ENCODE measurements around the gene DPM2. TPM values are rescaled to one million over a fixed set of nuclear protein-coding genes. Genes with fewer than 3 reads are reported as not detected.
A peak's percentile ranks its signal among the peaks of the same experiment; 100 is the strongest.

The DPM2 gene
- total RNA-seq, 2 donors from 2014 or later: 23.3 to 39.9 TPM

DNA sequence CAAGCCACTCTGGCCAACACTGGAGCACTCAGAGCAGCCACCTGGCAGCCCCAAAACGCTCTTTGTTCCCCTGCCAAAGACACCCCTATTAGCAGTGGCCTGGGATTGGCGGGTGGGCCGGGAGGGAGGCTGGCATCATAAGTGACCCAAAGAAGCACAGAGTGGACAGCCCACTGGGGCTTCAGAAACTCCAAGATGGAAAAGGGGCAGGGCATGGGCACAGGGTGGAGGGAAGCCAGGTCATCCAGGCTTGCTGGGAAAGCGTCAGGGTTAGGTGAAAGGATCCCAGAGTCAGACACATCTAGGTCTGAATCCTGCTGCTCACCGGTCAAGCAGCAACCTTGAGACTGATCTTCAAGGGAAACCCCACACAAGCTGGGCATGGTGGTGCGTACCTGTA lies 28.3 kb upstream of the DPM2 start:
- peak; percentile 2 for ATAC-seq
- DNase-seq: no peak
- Histone ChIP-seq H3K27me3 (no peaks in the 10 kb centered on the region), H3K4me3 (no peak overlapping the region), H3K9me3 (no peaks in the 10 kb centered on the region), H3K36me3 (replicated peaks in 1 of 2; ENCODE audit: insufficient read depth in 1 of 2, low read depth in 2 of 2) (no peaks in the 10 kb centered on the region), H3K4me1 (peaks cover 90% of the 10 kb centered on the region), H3K27ac (peak overlapping the region; percentile 80 to 93 (median 89))
- TF ChIP-seq, protein P1, sequence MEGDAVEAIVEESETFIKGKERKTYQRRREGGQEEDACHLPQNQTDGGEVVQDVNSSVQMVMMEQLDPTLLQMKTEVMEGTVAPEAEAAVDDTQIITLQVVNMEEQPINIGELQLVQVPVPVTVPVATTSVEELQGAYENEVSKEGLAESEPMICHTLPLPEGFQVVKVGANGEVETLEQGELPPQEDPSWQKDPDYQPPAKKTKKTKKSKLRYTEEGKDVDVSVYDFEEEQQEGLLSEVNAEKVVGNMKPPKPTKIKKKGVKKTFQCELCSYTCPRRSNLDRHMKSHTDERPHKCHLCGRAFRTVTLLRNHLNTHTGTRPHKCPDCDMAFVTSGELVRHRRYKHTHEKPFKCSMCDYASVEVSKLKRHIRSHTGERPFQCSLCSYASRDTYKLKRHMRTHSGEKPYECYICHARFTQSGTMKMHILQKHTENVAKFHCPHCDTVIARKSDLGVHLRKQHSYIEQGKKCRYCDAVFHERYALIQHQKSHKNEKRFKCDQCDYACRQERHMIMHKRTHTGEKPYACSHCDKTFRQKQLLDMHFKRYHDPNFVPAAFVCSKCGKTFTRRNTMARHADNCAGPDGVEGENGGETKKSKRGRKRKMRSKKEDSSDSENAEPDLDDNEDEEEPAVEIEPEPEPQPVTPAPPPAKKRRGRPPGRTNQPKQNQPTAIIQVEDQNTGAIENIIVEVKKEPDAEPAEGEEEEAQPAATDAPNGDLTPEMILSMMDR (IDR thresholded peaks at IDR 0.05): no peak
- TF ChIP-seq POLR2A (IDR thresholded peaks at IDR 0.05): no peak
- WGBS, 2 donors: 44 to 65% methylated on average over 5 to 6 of the region's 6 CpGs
- intact Hi-C loops (cut with DNase I): no loop called here

DNA sequence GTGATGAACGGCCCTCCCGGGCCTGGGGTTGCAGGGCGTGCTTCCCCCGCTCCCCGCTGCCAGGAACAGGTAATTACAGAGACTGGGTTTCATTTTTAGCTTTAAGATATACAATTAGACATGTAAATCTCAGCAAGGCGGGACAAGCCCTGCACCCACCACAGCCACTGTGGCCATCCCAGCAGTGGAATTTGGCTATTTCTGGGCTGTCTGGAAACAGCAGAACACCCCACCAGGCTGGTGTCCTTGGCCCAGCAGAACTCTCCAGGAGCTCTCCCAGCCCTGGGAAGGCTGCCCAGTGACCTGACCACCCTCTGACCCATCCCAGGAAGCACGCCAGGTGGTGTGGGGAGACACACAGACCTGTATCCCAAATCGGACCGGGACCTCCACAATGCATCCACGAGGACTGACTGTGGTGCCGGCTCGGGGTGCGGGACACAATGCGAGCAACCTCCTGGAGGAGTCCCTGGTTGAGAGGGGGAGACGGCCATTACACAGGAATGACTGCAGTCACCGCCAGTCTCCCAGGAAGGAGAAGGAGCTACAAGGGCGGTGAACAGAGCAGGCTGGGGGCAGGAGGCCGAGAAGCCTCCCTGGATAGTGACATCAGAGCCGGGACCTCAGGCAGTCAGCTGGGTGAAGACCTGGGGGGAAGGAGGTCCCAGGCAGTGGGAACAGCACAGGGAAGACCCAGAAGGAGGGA lies 25.9 kb upstream of the DPM2 start:
- Histone ChIP-seq H3K4me1 (peaks cover 76% of the 10 kb centered on the region), H3K27me3 (no peaks in the 10 kb centered on the region), H3K27ac (peak overlapping the region; percentile 39 to 93 (median 80)), H3K9me3 (no peaks in the 10 kb centered on the region), H3K36me3 (replicated peaks in 1 of 2; ENCODE audit: insufficient read depth in 1 of 2, low read depth in 2 of 2) (no peaks in the 10 kb centered on the region), H3K4me3 (no peak overlapping the region)
- DNase-seq (no peak), ATAC-seq (no peak)
- intact Hi-C loops (cut with DNase I): no loop called here
- TF ChIP-seq, protein P1 (IDR thresholded peaks at IDR 0.05): no peak
- no peak for TF ChIP-seq POLR2A (IDR thresholded peaks at IDR 0.05)
- 62 to 69% methylated on average over 7 to 19 of the region's 19 CpGs for WGBS, 2 donors

DNA sequence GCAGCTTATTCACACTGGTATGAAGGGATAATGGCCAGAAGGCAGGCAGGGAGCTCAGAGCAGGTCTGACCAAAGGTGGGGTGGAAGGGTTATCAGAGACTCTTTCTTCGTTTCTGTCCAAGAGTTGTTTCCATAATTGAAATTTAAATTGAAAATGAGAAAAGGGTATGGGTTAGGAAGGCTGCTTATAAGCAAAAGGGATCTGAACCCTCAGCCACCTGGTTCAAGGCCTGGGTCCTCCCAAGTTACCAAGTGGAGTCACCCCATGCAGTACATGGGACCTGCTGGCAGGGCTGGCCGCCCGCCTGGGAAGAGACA lies 25.3 kb upstream of the DPM2 start:
- no peak overlapping the region for H3K4me3 ChIP-seq
- H3K27me3 ChIP-seq: no peaks in the 10 kb centered on the region
- DNase-seq: no peak
- ATAC-seq: no peak
- peak overlapping the region; percentile 39 to 93 (median 80) for H3K27ac ChIP-seq
- H3K9me3 ChIP-seq: no peaks in the 10 kb centered on the region
- intact Hi-C loops (cut with DNase I): no loop called here
- H3K4me1 ChIP-seq: peaks cover 74% of the 10 kb centered on the region
- no peak for TF ChIP-seq POLR2A (IDR thresholded peaks at IDR 0.05)
- TF ChIP-seq, protein P1 (IDR thresholded peaks at IDR 0.05): no peak
- 59 to 65% methylated on average over 3 of the region's 3 CpGs for WGBS, 2 donors
- H3K36me3 ChIP-seq (replicated peaks in 1 of 2; ENCODE audit: insufficient read depth in 1 of 2, low read depth in 2 of 2): no peaks in the 10 kb centered on the region

DNA sequence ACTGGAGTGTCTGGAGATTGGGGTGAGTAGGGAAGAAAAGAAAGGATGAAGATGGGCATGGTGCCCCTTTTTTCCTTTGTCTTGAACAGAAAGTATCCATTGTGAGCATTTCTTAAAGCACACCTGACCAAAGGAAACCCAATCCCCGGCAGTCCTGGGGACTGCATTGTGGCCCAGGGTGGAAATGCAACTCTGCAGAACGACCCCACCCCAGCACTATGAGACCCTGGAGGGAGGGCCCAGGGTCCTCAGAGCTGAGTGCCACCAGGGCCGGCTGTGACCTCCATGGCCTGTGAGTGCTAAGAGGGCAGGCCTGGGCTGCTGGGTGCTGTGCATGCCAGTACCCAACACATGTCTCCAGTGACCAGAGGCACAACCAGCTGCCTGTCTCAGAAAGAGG lies 24.6 kb upstream of the DPM2 start:
- TF ChIP-seq, protein P1 (IDR thresholded peaks at IDR 0.05): no peak
- TF ChIP-seq POLR2A (IDR thresholded peaks at IDR 0.05): no peak
- Histone ChIP-seq H3K36me3 (replicated peaks in 1 of 2; ENCODE audit: insufficient read depth in 1 of 2, low read depth in 2 of 2) (no peaks in the 10 kb centered on the region), H3K27ac (peak overlapping the region in 3 of 4 donors; percentile 66 to 93 (median 93)), H3K9me3 (no peaks in the 10 kb centered on the region), H3K4me3 (no peak overlapping the region), H3K4me1 (peaks cover 73% of the 10 kb centered on the region), H3K27me3 (no peaks in the 10 kb centered on the region)
- 57 to 64% methylated on average over 3 of the region's 3 CpGs for WGBS, 2 donors
- DNase-seq: no peak
- intact Hi-C loops (cut with DNase I): no loop called here
- ATAC-seq: no peak

DNA sequence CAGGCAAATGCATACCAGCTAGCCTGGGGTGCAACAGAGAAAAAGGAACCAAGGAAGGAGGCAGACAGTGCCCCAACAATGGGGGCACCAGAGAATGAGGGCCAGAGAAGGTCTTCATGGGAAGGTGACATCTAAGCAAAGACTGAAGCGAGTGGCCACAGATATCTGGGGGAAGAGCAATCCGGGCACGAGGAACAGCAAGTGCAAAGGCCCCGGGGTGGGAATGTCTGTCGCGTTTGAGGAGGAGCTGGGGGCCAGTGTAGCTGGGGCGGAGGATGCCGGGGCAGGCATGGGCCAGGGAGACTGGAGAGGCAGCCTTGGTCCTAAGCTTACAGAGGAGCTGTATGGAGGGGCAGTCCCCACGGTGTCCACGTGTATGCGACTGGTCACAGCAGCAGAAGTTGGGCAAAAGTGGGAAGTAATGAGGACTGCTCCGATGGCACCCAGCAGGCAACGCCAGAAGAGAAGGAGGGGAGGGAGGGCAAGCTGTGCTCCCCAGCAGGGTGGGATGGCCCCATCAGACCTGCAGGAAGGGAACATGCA lies 24.0 kb upstream of the DPM2 start:
- no peak overlapping the region for H3K4me3 ChIP-seq
- H3K36me3 ChIP-seq (replicated peaks in 1 of 2; ENCODE audit: insufficient read depth in 1 of 2, low read depth in 2 of 2): no peaks in the 10 kb centered on the region
- H3K4me1 ChIP-seq: peaks cover 67% of the 10 kb centered on the region
- ATAC-seq (no peak), DNase-seq (no peak)
- H3K9me3 ChIP-seq: no peaks in the 10 kb centered on the region
- intact Hi-C loops (cut with DNase I): no loop called here
- 91 to 95% methylated on average over 13 of the region's 13 CpGs for WGBS, 2 donors
- no peak for TF ChIP-seq POLR2A (IDR thresholded peaks at IDR 0.05)
- TF ChIP-seq, protein P1 (IDR thresholded peaks at IDR 0.05): no peak
- H3K27me3 ChIP-seq: no peaks in the 10 kb centered on the region
- peak overlapping the region in 2 of 4 donors; percentile 93 for H3K27ac ChIP-seq

Data from body of pancreas (tissue), 4 donors.